ENCODE results near the gene ALDH3B1.
A peak's percentile ranks its signal among the peaks of the same experiment; 100 is the strongest.

The ALDH3B1 gene

DNA sequence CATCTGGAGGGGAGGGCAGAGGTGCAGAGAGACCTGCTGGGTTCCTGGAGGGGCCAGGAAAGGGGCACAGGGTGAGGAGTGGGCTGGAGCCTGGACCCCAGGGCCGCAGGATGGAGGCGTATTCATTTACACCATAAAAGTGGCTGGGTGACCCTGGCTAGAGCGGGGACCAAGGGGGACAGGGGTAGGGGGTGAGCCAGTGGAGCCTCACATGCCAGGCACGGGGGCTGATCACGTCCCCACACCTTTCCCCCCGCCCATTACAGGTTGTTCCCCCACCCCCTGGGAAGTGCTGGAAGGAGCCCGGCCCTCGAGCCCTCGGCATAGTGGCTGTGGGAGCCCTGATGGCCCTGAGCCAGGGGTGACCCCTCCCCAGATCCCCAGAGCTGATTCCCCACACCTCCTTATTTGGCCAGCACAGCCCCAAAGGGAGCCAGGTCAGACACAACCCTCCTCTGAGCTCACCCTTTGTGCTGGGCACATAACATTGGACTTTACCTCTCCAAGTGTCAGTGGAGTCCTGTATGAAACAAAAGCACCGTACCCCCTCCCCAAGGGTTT is 29.5 kb downstream of the ALDH3B1 start:
- ATAC-seq = no peak
- TF ChIP-seq SNAI2 (CRISPR knock-in tag; IDR thresholded peaks at IDR 0.05) (no peak), PPARA (CRISPR knock-in tag; IDR thresholded peaks at IDR 0.05; ENCODE audit: borderline replicate concordance) (no peak), TCF4 (CRISPR knock-in tag; IDR thresholded peaks at IDR 0.05; ENCODE audit: borderline replicate concordance) (no peak), ZNF8 (CRISPR knock-in tag; IDR thresholded peaks at IDR 0.05) (no peak), ESRRG (CRISPR knock-in tag; IDR thresholded peaks at IDR 0.05) (no peak), BACH2 (CRISPR knock-in tag; IDR thresholded peaks at IDR 0.05; ENCODE audit: borderline replicate concordance) (no peak), CSDC2 (CRISPR knock-in tag; IDR thresholded peaks at IDR 0.05) (no peak), ISL1 (CRISPR knock-in tag; IDR thresholded peaks at IDR 0.05) (no peak), GLIS3 (CRISPR knock-in tag; IDR thresholded peaks at IDR 0.05) (no peak), ZNF565 (CRISPR knock-in tag; conservative IDR thresholded peaks at IDR 0.05; ENCODE audit: low read depth) (no peak), ZNF70 (CRISPR knock-in tag; IDR thresholded peaks at IDR 0.05) (no peak), ARNTL (CRISPR knock-in tag; IDR thresholded peaks at IDR 0.05; ENCODE audit: borderline replicate concordance, low read depth) (no peak), ZFP30 (CRISPR knock-in tag; IDR thresholded peaks at IDR 0.05) (no peak), RARB (CRISPR knock-in tag; IDR thresholded peaks at IDR 0.05) (no peak)
- TF ChIP-seq, protein P1, sequence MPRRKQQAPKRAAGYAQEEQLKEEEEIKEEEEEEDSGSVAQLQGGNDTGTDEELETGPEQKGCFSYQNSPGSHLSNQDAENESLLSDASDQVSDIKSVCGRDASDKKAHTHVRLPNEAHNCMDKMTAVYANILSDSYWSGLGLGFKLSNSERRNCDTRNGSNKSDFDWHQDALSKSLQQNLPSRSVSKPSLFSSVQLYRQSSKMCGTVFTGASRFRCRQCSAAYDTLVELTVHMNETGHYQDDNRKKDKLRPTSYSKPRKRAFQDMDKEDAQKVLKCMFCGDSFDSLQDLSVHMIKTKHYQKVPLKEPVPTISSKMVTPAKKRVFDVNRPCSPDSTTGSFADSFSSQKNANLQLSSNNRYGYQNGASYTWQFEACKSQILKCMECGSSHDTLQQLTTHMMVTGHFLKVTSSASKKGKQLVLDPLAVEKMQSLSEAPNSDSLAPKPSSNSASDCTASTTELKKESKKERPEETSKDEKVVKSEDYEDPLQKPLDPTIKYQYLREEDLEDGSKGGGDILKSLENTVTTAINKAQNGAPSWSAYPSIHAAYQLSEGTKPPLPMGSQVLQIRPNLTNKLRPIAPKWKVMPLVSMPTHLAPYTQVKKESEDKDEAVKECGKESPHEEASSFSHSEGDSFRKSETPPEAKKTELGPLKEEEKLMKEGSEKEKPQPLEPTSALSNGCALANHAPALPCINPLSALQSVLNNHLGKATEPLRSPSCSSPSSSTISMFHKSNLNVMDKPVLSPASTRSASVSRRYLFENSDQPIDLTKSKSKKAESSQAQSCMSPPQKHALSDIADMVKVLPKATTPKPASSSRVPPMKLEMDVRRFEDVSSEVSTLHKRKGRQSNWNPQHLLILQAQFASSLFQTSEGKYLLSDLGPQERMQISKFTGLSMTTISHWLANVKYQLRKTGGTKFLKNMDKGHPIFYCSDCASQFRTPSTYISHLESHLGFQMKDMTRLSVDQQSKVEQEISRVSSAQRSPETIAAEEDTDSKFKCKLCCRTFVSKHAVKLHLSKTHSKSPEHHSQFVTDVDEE (CRISPR knock-in tag; IDR thresholded peaks at IDR 0.05) = no peak
- TF ChIP-seq, protein P2, sequence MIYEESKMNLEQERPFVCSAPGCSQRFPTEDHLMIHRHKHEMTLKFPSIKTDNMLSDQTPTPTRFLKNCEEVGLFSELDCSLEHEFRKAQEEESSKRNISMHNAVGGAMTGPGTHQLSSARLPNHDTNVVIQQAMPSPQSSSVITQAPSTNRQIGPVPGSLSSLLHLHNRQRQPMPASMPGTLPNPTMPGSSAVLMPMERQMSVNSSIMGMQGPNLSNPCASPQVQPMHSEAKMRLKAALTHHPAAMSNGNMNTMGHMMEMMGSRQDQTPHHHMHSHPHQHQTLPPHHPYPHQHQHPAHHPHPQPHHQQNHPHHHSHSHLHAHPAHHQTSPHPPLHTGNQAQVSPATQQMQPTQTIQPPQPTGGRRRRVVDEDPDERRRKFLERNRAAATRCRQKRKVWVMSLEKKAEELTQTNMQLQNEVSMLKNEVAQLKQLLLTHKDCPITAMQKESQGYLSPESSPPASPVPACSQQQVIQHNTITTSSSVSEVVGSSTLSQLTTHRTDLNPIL (CRISPR knock-in tag; IDR thresholded peaks at IDR 0.05; ENCODE audit: low read depth) = no peak
- TF ChIP-seq, protein P3, sequence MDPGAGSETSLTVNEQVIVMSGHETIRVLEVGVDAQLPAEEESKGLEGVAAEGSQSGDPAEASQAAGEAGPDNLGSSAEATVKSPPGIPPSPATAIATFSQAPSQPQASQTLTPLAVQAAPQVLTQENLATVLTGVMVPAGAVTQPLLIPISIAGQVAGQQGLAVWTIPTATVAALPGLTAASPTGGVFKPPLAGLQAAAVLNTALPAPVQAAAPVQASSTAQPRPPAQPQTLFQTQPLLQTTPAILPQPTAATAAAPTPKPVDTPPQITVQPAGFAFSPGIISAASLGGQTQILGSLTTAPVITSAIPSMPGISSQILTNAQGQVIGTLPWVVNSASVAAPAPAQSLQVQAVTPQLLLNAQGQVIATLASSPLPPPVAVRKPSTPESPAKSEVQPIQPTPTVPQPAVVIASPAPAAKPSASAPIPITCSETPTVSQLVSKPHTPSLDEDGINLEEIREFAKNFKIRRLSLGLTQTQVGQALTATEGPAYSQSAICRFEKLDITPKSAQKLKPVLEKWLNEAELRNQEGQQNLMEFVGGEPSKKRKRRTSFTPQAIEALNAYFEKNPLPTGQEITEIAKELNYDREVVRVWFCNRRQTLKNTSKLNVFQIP (CRISPR knock-in tag; IDR thresholded peaks at IDR 0.05; ENCODE audit: borderline replicate concordance, low read depth) = no peak
- TF ChIP-seq, protein P4, sequence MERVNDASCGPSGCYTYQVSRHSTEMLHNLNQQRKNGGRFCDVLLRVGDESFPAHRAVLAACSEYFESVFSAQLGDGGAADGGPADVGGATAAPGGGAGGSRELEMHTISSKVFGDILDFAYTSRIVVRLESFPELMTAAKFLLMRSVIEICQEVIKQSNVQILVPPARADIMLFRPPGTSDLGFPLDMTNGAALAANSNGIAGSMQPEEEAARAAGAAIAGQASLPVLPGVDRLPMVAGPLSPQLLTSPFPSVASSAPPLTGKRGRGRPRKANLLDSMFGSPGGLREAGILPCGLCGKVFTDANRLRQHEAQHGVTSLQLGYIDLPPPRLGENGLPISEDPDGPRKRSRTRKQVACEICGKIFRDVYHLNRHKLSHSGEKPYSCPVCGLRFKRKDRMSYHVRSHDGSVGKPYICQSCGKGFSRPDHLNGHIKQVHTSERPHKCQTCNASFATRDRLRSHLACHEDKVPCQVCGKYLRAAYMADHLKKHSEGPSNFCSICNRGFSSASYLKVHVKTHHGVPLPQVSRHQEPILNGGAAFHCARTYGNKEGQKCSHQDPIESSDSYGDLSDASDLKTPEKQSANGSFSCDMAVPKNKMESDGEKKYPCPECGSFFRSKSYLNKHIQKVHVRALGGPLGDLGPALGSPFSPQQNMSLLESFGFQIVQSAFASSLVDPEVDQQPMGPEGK (CRISPR knock-in tag; IDR thresholded peaks at IDR 0.05; ENCODE audit: borderline replicate concordance) = no peak

DNA sequence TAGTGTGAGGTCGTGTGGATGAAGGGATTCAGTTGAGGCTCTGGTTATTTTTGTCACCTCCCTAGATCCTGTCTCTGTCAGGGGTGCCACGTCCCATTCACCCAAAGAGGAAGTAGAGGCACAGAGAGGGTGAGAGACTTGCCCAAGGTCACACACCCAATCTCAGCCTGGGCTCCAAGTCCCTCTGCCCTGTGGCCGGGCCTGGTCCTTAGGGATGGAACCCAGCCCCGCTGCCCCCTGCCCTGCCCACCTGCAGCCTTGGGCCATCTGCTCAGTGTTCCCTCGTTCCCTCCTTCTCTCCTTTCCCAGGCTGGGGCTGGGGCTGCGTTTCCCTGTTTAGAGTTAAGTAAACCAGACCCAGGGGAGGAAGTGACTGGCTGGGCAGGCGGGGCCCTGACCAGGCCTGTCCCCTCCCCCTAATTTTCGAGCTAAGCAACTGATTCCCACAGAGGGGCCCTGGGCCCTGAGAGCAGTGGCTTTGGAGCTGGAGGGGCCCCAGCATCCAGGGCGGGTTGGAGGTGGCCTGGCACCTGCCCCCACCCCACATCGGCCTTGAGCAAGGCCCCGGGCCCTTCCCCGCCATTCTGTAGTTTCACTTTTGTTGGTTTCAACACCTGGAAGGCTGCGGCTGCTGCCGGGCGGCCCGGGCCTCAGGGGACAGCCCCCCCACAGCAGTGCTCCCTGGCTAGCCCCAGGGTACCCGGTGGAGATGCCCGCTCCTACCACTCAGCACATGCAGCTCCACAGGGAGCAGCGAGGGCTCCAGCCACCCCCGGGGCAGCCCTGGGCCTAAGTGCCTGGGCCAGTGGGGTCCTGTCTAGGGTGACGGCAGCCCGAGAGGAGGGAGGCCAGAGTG is 30.2 kb downstream of the ALDH3B1 start:
- TF ChIP-seq CSDC2 (CRISPR knock-in tag; IDR thresholded peaks at IDR 0.05) (no peak), GLIS3 (CRISPR knock-in tag; IDR thresholded peaks at IDR 0.05) (no peak), SNAI2 (CRISPR knock-in tag; IDR thresholded peaks at IDR 0.05) (no peak)
- ATAC-seq = peak; percentile 51

DNA sequence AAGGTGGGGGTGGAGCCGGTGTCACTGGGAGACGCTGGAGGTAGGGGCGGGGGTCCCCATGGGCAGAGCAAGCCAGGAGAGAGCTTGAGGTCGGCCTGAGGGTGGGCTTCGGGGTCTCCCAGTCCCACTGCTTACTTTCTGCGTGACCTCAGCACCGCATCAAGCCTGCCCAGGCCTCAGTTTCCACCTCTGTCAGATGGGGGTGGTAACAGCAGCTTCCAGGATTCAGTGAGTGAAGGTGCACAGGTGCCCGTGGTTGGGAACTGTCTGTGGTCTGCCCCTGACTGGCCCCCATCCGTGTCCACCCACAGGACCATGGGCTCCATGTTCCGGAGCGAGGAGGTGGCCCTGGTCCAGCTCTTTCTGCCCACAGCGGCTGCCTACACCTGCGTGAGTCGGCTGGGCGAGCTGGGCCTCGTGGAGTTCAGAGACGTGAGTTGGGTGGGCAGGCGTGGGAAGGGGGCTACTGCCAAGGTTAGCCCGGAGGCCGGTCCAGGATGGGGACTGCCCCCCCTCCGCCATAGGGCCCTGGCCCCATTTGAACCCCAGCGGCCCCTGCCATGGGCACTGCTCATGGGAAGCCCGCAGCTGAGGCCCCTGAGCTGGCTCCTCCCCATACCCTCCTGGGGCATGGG is 30.9 kb downstream of the ALDH3B1 start:
- ATAC-seq = no peak
- TF ChIP-seq TCF4 (CRISPR knock-in tag; IDR thresholded peaks at IDR 0.05; ENCODE audit: borderline replicate concordance) (no peak), TOX (CRISPR knock-in tag; IDR thresholded peaks at IDR 0.05; ENCODE audit: borderline replicate concordance) (no peak), ARNTL (CRISPR knock-in tag; IDR thresholded peaks at IDR 0.05; ENCODE audit: borderline replicate concordance, low read depth) (no peak), ZFP3 (CRISPR knock-in tag; IDR thresholded peaks at IDR 0.05) (no peak), SNAI2 (CRISPR knock-in tag; IDR thresholded peaks at IDR 0.05) (no peak), ZC3H10 (CRISPR knock-in tag; IDR thresholded peaks at IDR 0.05) (no peak), ZNF8 (CRISPR knock-in tag; IDR thresholded peaks at IDR 0.05) (no peak), PPARA (CRISPR knock-in tag; IDR thresholded peaks at IDR 0.05; ENCODE audit: borderline replicate concordance) (no peak)
- TF ChIP-seq, protein P1 (CRISPR knock-in tag; IDR thresholded peaks at IDR 0.05) = no peak
- TF ChIP-seq, protein P5, sequence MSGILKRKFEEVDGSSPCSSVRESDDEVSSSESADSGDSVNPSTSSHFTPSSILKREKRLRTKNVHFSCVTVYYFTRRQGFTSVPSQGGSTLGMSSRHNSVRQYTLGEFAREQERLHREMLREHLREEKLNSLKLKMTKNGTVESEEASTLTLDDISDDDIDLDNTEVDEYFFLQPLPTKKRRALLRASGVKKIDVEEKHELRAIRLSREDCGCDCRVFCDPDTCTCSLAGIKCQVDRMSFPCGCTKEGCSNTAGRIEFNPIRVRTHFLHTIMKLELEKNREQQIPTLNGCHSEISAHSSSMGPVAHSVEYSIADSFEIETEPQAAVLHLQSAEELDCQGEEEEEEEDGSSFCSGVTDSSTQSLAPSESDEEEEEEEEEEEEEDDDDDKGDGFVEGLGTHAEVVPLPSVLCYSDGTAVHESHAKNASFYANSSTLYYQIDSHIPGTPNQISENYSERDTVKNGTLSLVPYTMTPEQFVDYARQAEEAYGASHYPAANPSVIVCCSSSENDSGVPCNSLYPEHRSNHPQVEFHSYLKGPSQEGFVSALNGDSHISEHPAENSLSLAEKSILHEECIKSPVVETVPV (CRISPR knock-in tag; IDR thresholded peaks at IDR 0.05) = no peak
